H1 (cell line): ENCODE measurements around the gene RPUSD1. TPM values are rescaled to one million over a fixed set of nuclear protein-coding genes. Genes with fewer than 3 reads are reported as not detected.
"Not testable (repeated sequence)": the region's sequence is repeated elsewhere in the genome, so short reads cannot be mapped to it uniquely, and the experiment has no call there.

ENCODE experiments used
- CTCF ChIA-PET: fragments of 300-600 bp; sonication (Branson Sonifier 250); formaldehyde crosslinking; loops from one replicate; lab custom pipeline; 2021; ENCODE audit not compliant: partially characterized antibody; lab: Charles Lee
- POLR2A ChIA-PET: fragments of 300-600 bp; sonication (Branson Sonifier 250); formaldehyde crosslinking; loops from one replicate; lab custom pipeline; 2021; ENCODE audit warnings: inconsistent platforms; ENCODE audit not compliant: partially characterized antibody; lab: Charles Lee
- DNase-seq, 2 experiments: peaks; one replicate each; pipeline versions ENCODE4 v3.0.0 to v3.0.0-alpha.2; 2010 to 2022; ENCODE audit warnings: low spot score in 2 of 2, low read depth in 1 of 2, mixed read lengths in 1 of 2
- FAIRE-seq: peaks from 2 replicates; lab custom pipeline; 2011; peaks lifted over from hg19 to GRCh38; lab: Jason Lieb, UNC
- H2AFZ ChIP-seq: 2 replicates; pipeline ENCODE4 v1.8.1; 2012; ENCODE audit warnings: low read length, inconsistent platforms
- H2AK5ac ChIP-seq: 2 replicates; pipeline ENCODE4 v1.6.1; 2013; ENCODE audit warnings: low read depth, low read length
- H2BK120ac ChIP-seq: replicated peaks from 2 replicates; pipeline ENCODE3; 2013; ENCODE audit warnings: low read depth, low read length, inconsistent platforms
- H2BK12ac ChIP-seq: 2 replicates; pipeline ENCODE4 v1.6.1; 2013; ENCODE audit warnings: low read depth, low read length
- H2BK15ac ChIP-seq: 2 replicates; pipeline ENCODE4 v1.6.1; 2013; ENCODE audit warnings: low read length
- H2BK20ac ChIP-seq: 2 replicates; pipeline ENCODE4 v1.6.1; 2013; ENCODE audit warnings: low read length
- H2BK5ac ChIP-seq: 2 replicates; pipeline ENCODE4 v1.6.1; 2013; ENCODE audit warnings: low read depth, low read length
- H3K14ac ChIP-seq: 2 replicates; pipeline ENCODE4 v1.6.1; 2013; ENCODE audit warnings: inconsistent platforms; ENCODE audit not compliant: insufficient read length
- H3K18ac ChIP-seq: 2 replicates; pipeline ENCODE4 v1.6.1; 2013; ENCODE audit warnings: low read length; ENCODE audit errors: extremely low read depth
- H3K23ac ChIP-seq: 2 replicates; pipeline ENCODE4 v1.6.1; 2013; ENCODE audit warnings: inconsistent platforms; ENCODE audit not compliant: insufficient read length
- H3K23me2 ChIP-seq: 2 replicates; pipeline ENCODE4 v1.6.1; 2013; ENCODE audit warnings: low read depth, low read length
- H3K27ac ChIP-seq: 2 replicates; pipeline ENCODE4 v1.6.1; 2011; ENCODE audit warnings: low read depth, low read length, inconsistent platforms
- H3K27me3 ChIP-seq, 4 experiments: replicated peaks in 1 of 4; 1 replicate in 1 of 4; 2 replicates in 3 of 4; pipeline versions ENCODE4 v1.6.1 to v1.8.1; 2011 to 2013; ENCODE audit warnings: low read length in 3 of 4, mild to moderate bottlenecking in 3 of 4, inconsistent platforms in 2 of 4, mixed read lengths in 2 of 4, moderate library complexity in 1 of 4; ENCODE audit not compliant: control insufficient read depth in 3 of 4, insufficient read depth in 3 of 4; ENCODE audit errors: extremely low read depth in 1 of 4
- H3K36me3 ChIP-seq, 4 experiments: 2 replicates each; pipeline versions ENCODE4 v1.6.1 to v1.8.1; 2011 to 2013; ENCODE audit warnings: mild to moderate bottlenecking in 4 of 4, low read length in 3 of 4, moderate library complexity in 2 of 4, control low read depth in 1 of 4, inconsistent platforms in 1 of 4; ENCODE audit not compliant: insufficient read depth in 4 of 4, control insufficient read depth in 2 of 4
- H3K4ac ChIP-seq: replicated peaks from 2 replicates; pipeline ENCODE3; 2013; ENCODE audit warnings: low read length, low read depth, mixed read lengths, inconsistent platforms; ENCODE audit not compliant: insufficient read length
- H3K4me1 ChIP-seq, 4 experiments: replicated peaks in 1 of 4; 1 replicate in 1 of 4; 2 replicates in 3 of 4; pipeline versions ENCODE4 v1.6.1 to v1.8.1; 2011 to 2013; ENCODE audit warnings: low read length in 3 of 4, inconsistent platforms in 2 of 4, mixed read lengths in 1 of 4; ENCODE audit not compliant: insufficient read depth in 4 of 4, control insufficient read depth in 3 of 4
- H3K4me2 ChIP-seq, 2 experiments: 2 replicates each; pipeline versions ENCODE4 v1.6.1 to v1.8.1; 2011 to 2013; ENCODE audit warnings: low read depth in 2 of 2, low read length in 2 of 2, control low read depth in 1 of 2, inconsistent platforms in 1 of 2, mild to moderate bottlenecking in 1 of 2; ENCODE audit not compliant: insufficient read depth in 1 of 2
- H3K4me3 ChIP-seq, 4 experiments: fragments of 200-600, 300-600 bp in 1 of 4; sonication (generic), shearing (Covaris generic), sonication (Bioruptor Twin) in 1 of 4; 2 replicates each; pipeline versions ENCODE4 v1.5.1 to v1.8.1; 2011 to 2016; ENCODE audit warnings: low read length in 4 of 4, low read depth in 3 of 4, control low read depth in 2 of 4, inconsistent platforms in 2 of 4, mild to moderate bottlenecking in 2 of 4, mixed read lengths in 1 of 4, moderate library complexity in 1 of 4; ENCODE audit not compliant: insufficient read depth in 2 of 4; ENCODE audit errors: extremely low read depth in 1 of 4
- H3K56ac ChIP-seq: replicated peaks from 2 replicates; pipeline ENCODE3; 2013; ENCODE audit warnings: low read depth, mild to moderate bottlenecking, mixed read lengths, low read length, inconsistent platforms; ENCODE audit not compliant: insufficient read length
- H3K79me1 ChIP-seq: 2 replicates; pipeline ENCODE4 v1.6.1; 2013; ENCODE audit warnings: low read depth, low read length, control low read depth
- H3K79me2 ChIP-seq, 2 experiments: 2 replicates each; pipeline versions ENCODE4 v1.6.1 to v1.8.1; 2012 to 2013; ENCODE audit warnings: low read length in 2 of 2, mild to moderate bottlenecking in 2 of 2, inconsistent platforms in 1 of 2; ENCODE audit not compliant: insufficient read depth in 2 of 2, control insufficient read depth in 1 of 2
- H3K9ac ChIP-seq, 4 experiments: replicated peaks in 1 of 4; 1 replicate in 1 of 4; 2 replicates in 3 of 4; pipeline versions ENCODE4 v1.6.1 to v1.8.1; 2011 to 2013; ENCODE audit warnings: low read depth in 3 of 4, low read length in 3 of 4, control low read depth in 2 of 4, mild to moderate bottlenecking in 2 of 4, moderate library complexity in 2 of 4, inconsistent platforms in 1 of 4; ENCODE audit errors: extremely low read depth in 1 of 4
- H3K9me3 ChIP-seq, 2 experiments: 2 replicates each; pipeline versions ENCODE4 v1.6.1 to v1.8.1; 2012 to 2013; ENCODE audit warnings: mild to moderate bottlenecking in 2 of 2, moderate library complexity in 2 of 2, control low read depth in 1 of 2, inconsistent platforms in 1 of 2, low read depth in 1 of 2, low read length in 1 of 2, mixed read lengths in 1 of 2; ENCODE audit not compliant: insufficient read depth in 2 of 2
- H4K20me1 ChIP-seq, 2 experiments: replicated peaks in 1 of 2; 2 replicates each; pipeline versions ENCODE3 to v1.8.1; 2011 to 2013; ENCODE audit warnings: inconsistent platforms in 2 of 2, low read length in 2 of 2, mild to moderate bottlenecking in 1 of 2; ENCODE audit not compliant: insufficient read depth in 2 of 2, control insufficient read depth in 1 of 2
- H4K5ac ChIP-seq: 2 replicates; pipeline ENCODE4 v1.6.1; 2013; ENCODE audit warnings: low read length, low read depth, mixed read lengths, inconsistent platforms; ENCODE audit not compliant: insufficient read length
- H4K8ac ChIP-seq: 2 replicates; pipeline ENCODE4 v1.8.0; 2013; ENCODE audit warnings: mild to moderate bottlenecking, moderate library complexity, low read length, inconsistent platforms; ENCODE audit not compliant: insufficient read depth; ENCODE audit errors: extremely low read depth
- H4K91ac ChIP-seq: replicated peaks from 2 replicates; pipeline ENCODE3; 2013; ENCODE audit warnings: low read length, mixed read lengths, inconsistent platforms; ENCODE audit not compliant: insufficient read length
- WGBS, 2 experiments: shearing (Covaris generic) in 1 of 2; methylation state at CpG; one replicate each; pipeline versions ENCODE4 v1.1.6 to v1.1.7; 2013 to 2015; ENCODE audit warnings: low lambda C conversion rate in 2 of 2, mixed read lengths in 2 of 2, inconsistent platforms in 1 of 2, low coverage in 1 of 2, missing lambda C conversion rate in 1 of 2; ENCODE audit not compliant: insufficient replicate concordance in 2 of 2, insufficient coverage in 1 of 2, insufficient read length in 1 of 2; ENCODE audit errors: extremely low coverage in 1 of 2, missing lambda C conversion rate in 1 of 2; 5-methylcytosine and 5-hydroxymethylcytosine counted together
- polyA plus RNA-seq, 7 experiments: library from polyadenylated mRNA; depleted of rRNA in 3 of 7; stranded (reverse) in 5 of 7; unstranded in 2 of 7; fragments of >200 nt in 5 of 7; fragments of 200-250 nt in 2 of 7; gene quantifications; 1 replicate in 5 of 7; 2 replicates in 1 of 7; 4 replicates in 1 of 7; pipeline versions ENCODE4 v1.2.1 to v1.2.3, GENCODE V29; 2011 to 2013; ENCODE audit warnings: missing spikeins in 2 of 7, mixed read lengths in 2 of 7
- total RNA-seq: library from RNA; stranded (reverse); fragmentation: NEBNext Ultra II Directional; extraction: Animal tissue kit (Norgen Biotek cat#: 25700); gene quantifications from 2 replicates; pipeline ENCODE4 v1.2.1, GENCODE V29; 2021

The RPUSD1 gene
- total and polyA plus RNA-seq, 2 of the 8 experiments (the other 6 are each of a cell fraction or from before 2014, with no cell fraction given), result 32.2 to 61.8 TPM

- H3K14ac ChIP-seq, H4K8ac ChIP-seq, H4K5ac ChIP-seq, H3K9me3 ChIP-seq, H3K4me3 ChIP-seq, H2BK12ac ChIP-seq, H3K79me1 ChIP-seq, DNase-seq, H3K4ac ChIP-seq, H2BK20ac ChIP-seq, H4K20me1 ChIP-seq, H3K27me3 ChIP-seq, H3K4me2 ChIP-seq, FAIRE-seq, H3K4me1 ChIP-seq, H3K36me3 ChIP-seq, H3K23ac ChIP-seq, H3K9ac ChIP-seq, H2AK5ac ChIP-seq, H3K79me2 ChIP-seq, H2BK5ac ChIP-seq, H4K91ac ChIP-seq, H3K27ac ChIP-seq, H3K18ac ChIP-seq, H3K56ac ChIP-seq, H3K23me2 ChIP-seq, H2BK15ac ChIP-seq, H2AFZ ChIP-seq, H2BK120ac ChIP-seq: not testable (repeated sequence)
- POLR2A ChIA-PET, result interaction anchor here (0.6 to 6.3 kb wide), 5 partner anchors 13 to 1263 kb away, joined by 3 to 39 read pairs (median 5); no protein-coding TSS in a partner anchor
- CTCF ChIA-PET, result interaction anchor here (0.6 to 35.8 kb wide), 11 partner anchors 9 to 1048 kb away, joined by 3 to 977 read pairs (median 5); partner anchors contain the start of genes ANTKMT, CCDC78, CHTF18 and FBXL16
- 93% methylated on average over 14 of the region's 14 CpGs; no CpG with 5 or more reads in 1 of the 2 experiments for WGBS, 2 experiments
Observed at GRCh38 chr16:742894-743293, 45.3 kb downstream of the RPUSD1 start.
